Body of pancreas (tissue), 4 donors: ENCODE results near the gene BMP8A. TPM values are rescaled to one million over a fixed set of nuclear protein-coding genes. Genes with fewer than 3 reads are reported as not detected.

Experiments
- ATAC-seq: fragments of 150-250 bp; one replicate; pipeline ENCODE4 v1.9.1; 2016
- DNase-seq, 4 donors: peaks; one replicate each; pipeline ENCODE4 v3.0.0-alpha.2; 2019
- H3K27ac ChIP-seq, 4 donors: fragments of 200-600 bp; sonication (generic); 1 replicate in 3 of 4; 2 replicates in 1 of 4; pipeline versions ENCODE4 v1.5.1 to v1.6.1; 2016 to 2019; ENCODE audit warnings: mild to moderate bottlenecking in 1 of 4, mixed read lengths in 1 of 4, moderate library complexity in 1 of 4
- H3K27me3 ChIP-seq, 2 donors: fragments of 200-600 bp; sonication (generic); one replicate each; pipeline ENCODE4 v1.6.0; 2016; ENCODE audit warnings: mild to moderate bottlenecking in 1 of 2
- H3K36me3 ChIP-seq, 2 donors: fragments of 200-600 bp; sonication (generic); replicated peaks in 1 of 2; 2 replicates each; pipeline ENCODE4 v1.5.1; 2016; ENCODE audit warnings: low read depth in 2 of 2; ENCODE audit not compliant: insufficient read depth in 1 of 2
- H3K4me1 ChIP-seq: fragments of 200-600 bp; sonication (generic); one replicate; pipeline ENCODE4 v1.6.0; 2016
- H3K4me3 ChIP-seq, 2 donors: fragments of 200-600 bp; sonication (generic); 1 replicate in 1 of 2; 2 replicates in 1 of 2; pipeline ENCODE4 v1.5.1; 2016 to 2019
- H3K9me3 ChIP-seq, 3 donors: fragments of 200-600 bp; sonication (generic); 1 replicate in 2 of 3; 2 replicates in 1 of 3; pipeline ENCODE4 v1.5.1; 2016
- POLR2A ChIP-seq, 3 donors: fragments of 450-650 bp; IDR thresholded peaks; one replicate each; pipeline ENCODE4 v1.6.1; 2016; ENCODE audit warnings: antibody characterized with exemption in 3 of 3, mild to moderate bottlenecking in 2 of 3
- WGBS, 2 donors: methylation state at CpG; one replicate each; pipeline ENCODE4 v1.1.5; 2017; 5-methylcytosine and 5-hydroxymethylcytosine counted together
- intact Hi-C: fragments of 100-400 bp; cut with DNase I; formaldehyde crosslinking; loops from one replicate; pipeline ENCODE4 v1.15.1; 2023
- total RNA-seq, 2 donors: library from RNA; depleted of rRNA; stranded (reverse); fragments of >200 nt; gene quantifications; one replicate each; pipeline ENCODE4 v1.1.0, GENCODE V29; 2016
- TF ChIP-seq, protein P1 (sequence below), 7 experiments: fragments of 450-650 bp in 4 of 7; fragments of 200-600 bp in 3 of 7; sonication (generic) in 3 of 7; IDR thresholded peaks; one replicate each; pipeline ENCODE4 v1.5.1; 2016 to 2019; ENCODE audit warnings: antibody characterized with exemption in 7 of 7

Gene BMP8A
- total RNA-seq, 2 donors from 2014 or later: 5.7 TPM; not detected in 1

DNA sequence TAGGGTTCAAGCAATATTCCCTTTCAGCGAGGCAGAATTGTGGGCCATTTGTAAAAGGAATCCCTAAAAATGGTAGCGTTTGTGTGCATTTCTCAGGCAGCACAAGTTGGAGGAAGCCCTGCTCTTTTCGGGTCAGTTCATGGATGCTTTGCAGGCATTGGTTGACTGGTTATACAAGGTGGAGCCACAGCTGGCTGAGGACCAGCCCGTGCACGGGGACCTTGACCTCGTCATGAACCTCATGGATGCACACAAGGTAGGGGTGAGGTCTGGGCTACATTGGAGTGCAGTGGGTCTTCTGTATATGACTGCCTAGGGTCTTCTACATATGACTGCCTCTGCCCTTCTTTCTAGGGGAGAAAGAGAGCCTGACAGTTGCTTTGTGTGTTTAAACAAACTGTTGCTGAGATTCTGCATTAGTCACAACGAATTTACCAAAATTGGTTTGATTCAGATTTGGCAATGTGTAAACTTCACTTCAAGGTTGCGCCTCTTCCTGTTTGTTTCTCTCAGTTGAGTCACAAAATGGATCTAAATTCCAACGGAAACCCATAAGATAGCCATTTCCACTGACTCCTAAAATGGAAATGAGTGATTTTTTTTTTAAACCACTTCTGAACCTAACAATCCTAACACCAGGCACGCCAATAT, 40.4 kb upstream of the BMP8A start:
- Histone ChIP-seq H3K4me1 (no peaks in the 10 kb centered on the region), H3K27ac (no peak overlapping the region), H3K9me3 (no peaks in the 10 kb centered on the region), H3K36me3 (peaks cover 26 to 65% of the 10 kb centered on the region in 2 donors), H3K4me3 (no peak overlapping the region), H3K27me3 (no peaks in the 10 kb centered on the region)
- WGBS, 2 donors: 64 to 69% methylated on average over 8 to 10 of the region's 10 CpGs
- no peak for TF ChIP-seq POLR2A (IDR thresholded peaks at IDR 0.05)
- TF ChIP-seq, protein P1, sequence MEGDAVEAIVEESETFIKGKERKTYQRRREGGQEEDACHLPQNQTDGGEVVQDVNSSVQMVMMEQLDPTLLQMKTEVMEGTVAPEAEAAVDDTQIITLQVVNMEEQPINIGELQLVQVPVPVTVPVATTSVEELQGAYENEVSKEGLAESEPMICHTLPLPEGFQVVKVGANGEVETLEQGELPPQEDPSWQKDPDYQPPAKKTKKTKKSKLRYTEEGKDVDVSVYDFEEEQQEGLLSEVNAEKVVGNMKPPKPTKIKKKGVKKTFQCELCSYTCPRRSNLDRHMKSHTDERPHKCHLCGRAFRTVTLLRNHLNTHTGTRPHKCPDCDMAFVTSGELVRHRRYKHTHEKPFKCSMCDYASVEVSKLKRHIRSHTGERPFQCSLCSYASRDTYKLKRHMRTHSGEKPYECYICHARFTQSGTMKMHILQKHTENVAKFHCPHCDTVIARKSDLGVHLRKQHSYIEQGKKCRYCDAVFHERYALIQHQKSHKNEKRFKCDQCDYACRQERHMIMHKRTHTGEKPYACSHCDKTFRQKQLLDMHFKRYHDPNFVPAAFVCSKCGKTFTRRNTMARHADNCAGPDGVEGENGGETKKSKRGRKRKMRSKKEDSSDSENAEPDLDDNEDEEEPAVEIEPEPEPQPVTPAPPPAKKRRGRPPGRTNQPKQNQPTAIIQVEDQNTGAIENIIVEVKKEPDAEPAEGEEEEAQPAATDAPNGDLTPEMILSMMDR (IDR thresholded peaks at IDR 0.05): no peak
- ATAC-seq: no peak
- intact Hi-C loops: loop anchor here (10.0 kb wide), 1 partner anchor 126 kb away; no protein-coding TSS in a partner anchor
- no peak for DNase-seq

DNA sequence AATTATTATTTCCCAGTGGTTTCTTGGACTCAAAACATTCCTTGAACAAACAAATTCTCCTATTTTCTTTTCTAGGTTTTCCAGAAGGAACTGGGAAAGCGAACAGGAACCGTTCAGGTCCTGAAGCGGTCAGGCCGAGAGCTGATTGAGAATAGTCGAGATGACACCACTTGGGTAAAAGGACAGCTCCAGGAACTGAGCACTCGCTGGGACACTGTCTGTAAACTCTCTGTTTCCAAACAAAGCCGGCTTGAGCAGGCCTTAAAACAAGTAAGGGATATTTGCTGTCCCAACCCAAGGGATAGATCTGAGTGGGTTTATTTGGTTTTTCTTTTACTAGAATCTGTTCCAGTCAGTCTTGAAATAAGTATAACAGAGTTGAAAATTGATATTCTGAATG, 39.4 kb upstream of the BMP8A start:
- TF ChIP-seq, protein P1 (IDR thresholded peaks at IDR 0.05): no peak
- no peak for TF ChIP-seq POLR2A (IDR thresholded peaks at IDR 0.05)
- no peak for DNase-seq
- Histone ChIP-seq H3K9me3 (no peaks in the 10 kb centered on the region), H3K4me1 (no peaks in the 10 kb centered on the region), H3K27ac (no peak overlapping the region), H3K36me3 (peaks cover 33 to 70% of the 10 kb centered on the region in 2 donors), H3K27me3 (no peaks in the 10 kb centered on the region), H3K4me3 (no peak overlapping the region)
- no peak for ATAC-seq
- intact Hi-C loops: loop anchor here (10.0 kb wide), 1 partner anchor 127 kb away; no protein-coding TSS in a partner anchor
- WGBS, 2 donors: 89 to 90% methylated on average over 7 of the region's 7 CpGs

DNA sequence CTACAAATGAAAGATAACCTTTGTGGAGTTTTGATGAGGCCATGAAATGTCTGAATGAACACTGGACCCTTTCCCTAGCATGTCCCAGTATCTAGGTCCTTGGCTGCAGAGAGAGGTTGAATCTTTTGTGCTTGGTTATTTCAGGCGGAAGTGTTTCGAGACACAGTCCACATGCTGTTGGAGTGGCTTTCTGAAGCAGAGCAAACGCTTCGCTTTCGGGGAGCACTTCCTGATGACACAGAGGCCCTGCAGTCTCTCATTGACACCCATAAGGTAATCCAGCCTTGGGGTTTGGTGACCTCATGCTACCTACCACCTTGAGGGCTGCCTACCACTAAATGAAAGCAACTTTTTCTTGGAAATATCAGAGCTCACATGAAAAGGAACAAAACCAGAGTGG, 38.9 kb upstream of the BMP8A start:
- TF ChIP-seq POLR2A (IDR thresholded peaks at IDR 0.05): no peak
- TF ChIP-seq, protein P1 (IDR thresholded peaks at IDR 0.05): no peak
- ATAC-seq (no peak), DNase-seq (no peak)
- Histone ChIP-seq H3K4me1 (no peaks in the 10 kb centered on the region), H3K36me3 (peaks cover 33 to 74% of the 10 kb centered on the region in 2 donors), H3K27me3 (no peaks in the 10 kb centered on the region), H3K9me3 (no peaks in the 10 kb centered on the region), H3K4me3 (no peak overlapping the region), H3K27ac (no peak overlapping the region)
- 91 to 95% methylated on average over 5 of the region's 5 CpGs for WGBS, 2 donors
- intact Hi-C loops: loop anchor here (10.0 kb wide), 1 partner anchor 128 kb away; no protein-coding TSS in a partner anchor

DNA sequence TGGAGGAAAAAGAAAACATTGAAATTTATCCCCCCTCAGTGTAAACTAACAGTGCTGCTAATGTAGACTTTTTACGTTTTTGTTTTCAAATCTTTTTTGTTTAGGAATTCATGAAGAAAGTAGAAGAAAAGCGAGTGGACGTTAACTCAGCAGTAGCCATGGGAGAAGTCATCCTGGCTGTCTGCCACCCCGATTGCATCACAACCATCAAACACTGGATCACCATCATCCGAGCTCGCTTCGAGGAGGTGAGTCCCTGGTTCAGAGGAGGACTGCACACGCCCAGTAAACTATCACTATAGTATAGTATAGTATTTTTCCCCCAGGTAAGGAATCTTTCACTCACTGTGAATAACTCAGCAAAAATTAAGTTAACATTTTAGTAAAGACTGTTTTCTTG, 37.8 kb upstream of the BMP8A start:
- DNase-seq (peak; percentile 33 to 49 (median 40)), ATAC-seq (no peak)
- TF ChIP-seq, protein P1 (IDR thresholded peaks at IDR 0.05): no peak
- no peak for TF ChIP-seq POLR2A (IDR thresholded peaks at IDR 0.05)
- Histone ChIP-seq H3K9me3 (no peaks in the 10 kb centered on the region), H3K36me3 (peaks cover 35 to 74% of the 10 kb centered on the region in 2 donors), H3K4me3 (no peak overlapping the region), H3K27ac (no peak overlapping the region), H3K27me3 (no peaks in the 10 kb centered on the region), H3K4me1 (no peaks in the 10 kb centered on the region)
- WGBS, 2 donors: 74 to 76% methylated on average over 8 of the region's 8 CpGs
- intact Hi-C loops: loop anchor here (10.0 kb wide), 1 partner anchor 129 kb away; no protein-coding TSS in a partner anchor

DNA sequence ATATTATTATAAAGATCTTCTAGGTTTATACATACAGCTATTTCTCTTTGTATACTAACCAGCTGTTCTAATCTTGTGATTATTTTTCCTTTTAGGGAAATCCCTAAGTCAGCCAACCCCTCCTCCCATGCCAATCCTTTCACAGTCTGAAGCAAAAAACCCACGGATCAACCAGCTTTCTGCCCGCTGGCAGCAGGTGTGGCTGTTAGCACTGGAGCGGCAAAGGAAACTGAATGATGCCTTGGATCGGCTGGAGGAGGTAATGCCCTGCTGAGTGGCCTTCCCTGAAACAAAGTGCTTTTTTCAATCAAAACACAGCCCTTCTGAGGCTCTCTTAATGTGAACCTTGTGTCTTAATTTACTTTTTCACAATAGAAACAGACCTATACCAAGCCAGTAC, 32.4 kb upstream of the BMP8A start:
- WGBS, 2 donors: 86% methylated on average over 4 of the region's 4 CpGs
- Histone ChIP-seq H3K4me1 (no peaks in the 10 kb centered on the region), H3K4me3 (no peak overlapping the region), H3K27me3 (no peaks in the 10 kb centered on the region), H3K9me3 (no peaks in the 10 kb centered on the region), H3K36me3 (peaks cover 32 to 74% of the 10 kb centered on the region in 2 donors), H3K27ac (no peak overlapping the region)
- no peak for ATAC-seq
- intact Hi-C loops: loop anchor here (10.0 kb wide), 1 partner anchor 134 kb away; no protein-coding TSS in a partner anchor
- DNase-seq: no peak
- TF ChIP-seq POLR2A (IDR thresholded peaks at IDR 0.05): no peak
- TF ChIP-seq, protein P1 (IDR thresholded peaks at IDR 0.05): no peak
